HK-2 (cell line): ENCODE data around the gene NKIRAS1.
"Not testable (repeated sequence)": the region's sequence is repeated elsewhere in the genome, so short reads cannot be mapped to it uniquely, and the experiment has no call there.

Experiments used
- DNase-seq: peaks from one replicate; pipeline ENCODE4 v3.0.0-alpha.2; 2018; ENCODE audit not compliant: unreplicated experiment

The NKIRAS1 gene

DNA sequence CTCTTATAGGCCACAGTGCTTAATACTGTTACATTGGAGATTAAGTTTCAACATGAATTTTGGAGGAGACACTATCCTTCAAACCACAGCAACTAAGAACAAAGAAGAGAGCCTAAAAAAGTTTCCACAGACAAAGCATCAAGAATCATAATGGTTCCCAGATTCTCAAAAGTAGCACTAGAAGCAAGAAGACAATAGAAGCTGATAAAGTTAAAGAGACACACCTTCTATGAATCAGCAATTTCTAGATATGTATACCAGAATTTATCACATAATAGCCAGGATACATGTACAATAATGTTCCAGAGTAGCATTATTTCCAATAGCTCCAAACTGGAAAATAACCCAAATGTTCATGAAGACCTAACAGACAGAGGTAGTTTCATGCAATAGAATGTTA lies 12.2 kb downstream of the NKIRAS1 start:
- DNase-seq, result no peak

- no peak for DNase-seq
Observed at GRCh38 chr3:23900744-23901143, 16.0 kb downstream of the NKIRAS1 start.

DNA sequence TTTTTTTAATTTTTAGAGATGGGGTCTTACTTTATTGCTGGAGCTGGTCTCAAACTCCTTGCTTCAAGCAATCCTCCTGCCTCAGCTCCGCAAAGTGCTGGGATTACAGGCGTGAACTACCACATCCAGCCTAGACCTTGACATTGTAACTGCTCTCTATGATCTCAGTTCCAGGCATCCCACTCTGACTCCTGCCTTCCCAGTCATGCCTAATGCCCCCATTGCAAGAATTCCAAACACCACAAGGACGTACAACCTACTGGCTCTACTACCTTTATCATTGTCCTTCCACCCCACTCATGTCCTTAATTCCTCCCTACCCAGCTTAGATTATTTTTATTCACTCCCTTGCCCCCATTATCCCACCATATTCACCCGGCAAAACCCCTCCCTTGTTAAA lies 21.6 kb downstream of the NKIRAS1 start:
- DNase-seq, result no peak

DNA sequence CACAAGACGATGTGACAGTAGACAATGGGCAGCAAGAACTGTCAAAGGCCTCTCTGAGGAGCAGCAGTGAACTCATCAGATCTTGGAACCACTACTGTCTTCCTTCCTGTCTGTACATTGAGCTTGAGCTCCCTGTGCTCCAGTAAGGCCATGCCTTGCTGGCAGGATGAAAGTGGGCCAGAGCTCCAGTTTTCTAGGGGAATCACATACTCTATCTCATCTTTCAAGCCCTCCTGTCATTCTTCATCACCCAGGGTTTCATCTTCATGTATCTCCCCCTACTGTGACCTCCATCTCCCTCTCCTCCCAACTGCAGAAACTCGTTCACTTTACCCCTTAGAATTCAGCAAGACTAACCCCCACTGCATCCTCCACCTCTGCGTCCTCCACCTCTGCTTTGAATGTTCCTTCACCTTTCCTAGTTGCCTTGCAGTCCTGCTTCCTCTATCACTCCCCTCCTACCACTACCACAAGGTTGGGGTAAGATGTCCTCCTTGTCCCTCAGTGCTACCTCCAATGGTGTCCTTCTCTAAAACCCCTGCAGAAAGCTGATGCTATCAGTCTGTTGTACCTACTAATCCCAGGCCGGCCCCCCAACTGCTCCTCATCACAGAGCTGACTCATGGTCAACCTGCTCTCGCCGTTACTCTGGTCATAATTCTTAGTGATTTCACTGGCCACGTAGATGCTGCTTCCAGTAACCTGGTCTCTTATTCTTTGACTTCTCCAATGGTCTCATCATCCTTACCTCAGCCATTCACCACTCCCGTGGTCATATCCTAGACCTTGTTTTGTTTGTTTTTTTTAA lies 22.3 kb downstream of the NKIRAS1 start:
- DNase-seq, result no peak

- no peak for DNase-seq
Observed at GRCh38 chr3:23889950-23890349, 26.8 kb downstream of the NKIRAS1 start.

GRCh38 chr3:23889386-23889785 lies 27.4 kb downstream of the NKIRAS1 start:
- no peak for DNase-seq

- DNase-seq, result no peak
Observed at GRCh38 chr3:23888617-23889228, 28.1 kb downstream of the NKIRAS1 start.

GRCh38 chr3:23886311-23886710 lies 30.5 kb downstream of the NKIRAS1 start:
- DNase-seq, result no peak

GRCh38 chr3:23885210-23885609 lies 31.6 kb downstream of the NKIRAS1 start:
- DNase-seq, result no peak

- no peak for DNase-seq
Observed at GRCh38 chr3:23884481-23884880, 32.3 kb downstream of the NKIRAS1 start.

GRCh38 chr3:23882487-23882918 lies 34.3 kb downstream of the NKIRAS1 start:
- DNase-seq, result no peak

DNA sequence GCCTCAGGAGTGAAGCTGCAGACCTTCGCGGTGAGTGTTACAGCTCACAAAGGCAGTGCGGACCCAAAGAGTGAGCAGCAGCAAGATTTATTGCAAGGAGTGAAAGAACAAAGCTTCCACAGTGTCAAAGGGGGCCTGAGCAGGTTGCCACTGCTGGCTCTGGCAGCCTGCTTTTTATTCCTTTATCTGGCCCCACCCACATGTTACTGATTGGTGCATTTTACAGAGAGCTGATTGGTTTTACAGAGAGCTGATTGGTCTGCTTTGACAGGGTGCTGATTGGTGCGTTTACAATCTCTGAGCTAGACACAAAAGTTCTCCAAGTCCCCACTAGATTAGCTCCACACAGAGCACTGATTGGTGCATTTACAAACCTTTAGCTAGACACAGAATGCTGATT lies 34.8 kb downstream of the NKIRAS1 start:
- DNase-seq, result not testable (repeated sequence)

DNA sequence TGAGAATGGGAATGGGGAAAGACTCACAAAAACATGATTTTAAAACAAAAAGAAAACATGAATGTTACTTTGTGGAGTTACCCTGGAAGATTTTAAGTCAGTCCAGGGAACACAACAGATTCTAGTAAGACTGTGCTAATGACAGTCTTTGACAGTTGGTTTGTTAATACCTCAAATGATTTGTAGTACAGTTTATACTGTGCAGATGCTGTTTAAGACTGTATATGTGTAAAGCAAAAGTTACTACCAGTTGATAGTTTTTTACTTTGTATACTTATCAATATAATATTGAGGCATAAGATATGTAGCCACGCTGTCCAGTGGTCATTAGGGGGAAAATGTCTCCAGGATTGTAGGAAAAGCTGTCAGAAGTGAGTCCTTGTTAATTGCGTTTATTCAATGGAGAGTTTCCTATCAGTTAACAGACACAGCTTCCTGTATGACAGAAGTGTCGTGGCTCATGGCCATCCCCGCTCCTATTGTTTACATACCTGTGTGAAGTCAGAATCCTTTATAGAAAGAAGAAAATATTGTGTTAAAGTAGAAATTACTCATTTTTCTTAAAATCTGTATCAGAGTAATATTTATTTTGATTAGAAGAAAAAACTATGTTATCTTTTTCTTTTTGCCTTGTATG lies 36.0 kb downstream of the NKIRAS1 start:
- DNase-seq, result no peak

- DNase-seq, result no peak
Observed at GRCh38 chr3:23879485-23879884, 37.3 kb downstream of the NKIRAS1 start.

DNA sequence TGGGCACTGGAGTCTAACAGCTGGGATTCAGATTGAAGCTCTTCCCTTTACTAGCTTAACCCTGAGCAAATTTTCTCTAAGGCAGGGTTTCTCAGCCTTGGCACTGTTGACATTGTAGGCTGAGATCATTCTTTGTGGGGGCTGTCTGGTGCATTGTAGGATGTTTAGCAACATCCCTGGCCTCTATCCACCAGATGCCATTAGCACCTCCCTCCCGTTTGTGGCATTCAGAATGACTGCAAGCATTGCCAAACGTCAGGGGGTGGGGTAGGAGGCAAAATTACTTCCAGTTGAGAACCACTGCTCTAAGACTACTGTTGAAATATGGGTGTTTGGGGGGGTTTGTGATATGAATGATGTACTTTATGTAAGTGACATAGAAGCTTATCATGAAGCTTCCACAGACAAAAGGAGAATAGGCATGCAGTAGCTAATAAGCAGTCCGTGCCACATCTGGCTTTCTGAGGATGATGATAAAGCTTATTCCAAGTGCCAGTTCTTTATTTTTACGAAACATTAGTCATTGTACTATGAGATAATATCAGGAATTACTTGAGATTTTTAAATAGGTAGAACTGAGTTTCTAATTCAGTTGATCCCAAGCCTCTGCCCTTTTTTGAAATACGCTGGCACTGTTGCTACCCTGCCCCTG lies 39.3 kb downstream of the NKIRAS1 start:
- DNase-seq, result no peak

DNA sequence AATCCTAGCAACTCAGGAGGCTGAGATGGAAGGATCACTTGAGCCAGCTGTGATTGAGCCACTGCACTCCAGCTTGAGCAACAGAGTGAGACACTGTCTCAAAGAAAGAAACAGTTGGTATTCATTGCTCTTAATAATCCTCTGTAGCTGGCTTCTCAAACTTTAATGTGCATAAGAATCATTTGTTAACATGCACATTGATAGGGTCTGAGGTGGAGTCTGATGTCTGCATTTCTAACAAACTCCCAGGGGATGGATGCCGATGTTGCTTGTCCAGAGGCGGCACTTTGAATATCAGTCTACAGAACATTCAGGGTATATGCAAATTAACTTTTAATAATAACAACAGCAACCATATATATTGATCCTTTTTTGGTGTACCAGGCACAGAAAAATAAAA lies 39.9 kb downstream of the NKIRAS1 start:
- DNase-seq, result no peak

- DNase-seq, result no peak
Observed at GRCh38 chr3:23875113-23875725, 41.6 kb downstream of the NKIRAS1 start.

DNA sequence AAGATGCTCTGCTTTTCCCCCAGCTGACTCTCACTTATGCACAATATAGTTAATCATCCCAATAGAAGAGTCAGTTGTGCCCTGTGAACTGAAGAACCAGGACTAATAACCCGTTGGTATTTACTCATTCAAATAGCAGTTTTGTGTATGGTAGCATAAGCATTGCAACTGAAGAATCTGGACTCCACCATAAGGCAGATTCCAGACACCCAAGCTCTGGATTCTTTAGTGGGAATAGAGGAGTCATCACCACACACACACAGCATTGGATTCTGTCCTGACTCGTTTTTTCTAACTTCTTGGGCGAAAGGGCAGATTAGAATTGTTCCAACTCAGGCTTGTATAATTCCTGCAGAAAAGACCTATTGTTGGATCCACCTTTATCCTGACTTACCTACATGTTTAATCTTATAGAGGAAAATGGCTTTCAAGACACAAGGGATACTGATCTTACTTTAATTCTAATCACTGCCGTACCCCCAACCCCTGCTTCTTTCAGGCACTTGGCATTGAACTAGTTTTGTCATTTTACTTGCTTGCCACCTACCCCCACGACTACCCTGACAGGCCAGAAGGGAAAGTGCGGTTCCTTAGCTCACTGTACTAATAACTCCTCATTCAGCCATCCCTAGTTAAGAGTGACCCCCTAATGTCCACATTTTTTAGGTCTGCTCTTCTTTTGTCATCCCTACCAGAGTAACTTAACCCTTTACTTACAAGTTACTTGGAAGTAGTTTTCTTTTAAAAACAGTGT lies 42.3 kb downstream of the NKIRAS1 start:
- no peak for DNase-seq

DNA sequence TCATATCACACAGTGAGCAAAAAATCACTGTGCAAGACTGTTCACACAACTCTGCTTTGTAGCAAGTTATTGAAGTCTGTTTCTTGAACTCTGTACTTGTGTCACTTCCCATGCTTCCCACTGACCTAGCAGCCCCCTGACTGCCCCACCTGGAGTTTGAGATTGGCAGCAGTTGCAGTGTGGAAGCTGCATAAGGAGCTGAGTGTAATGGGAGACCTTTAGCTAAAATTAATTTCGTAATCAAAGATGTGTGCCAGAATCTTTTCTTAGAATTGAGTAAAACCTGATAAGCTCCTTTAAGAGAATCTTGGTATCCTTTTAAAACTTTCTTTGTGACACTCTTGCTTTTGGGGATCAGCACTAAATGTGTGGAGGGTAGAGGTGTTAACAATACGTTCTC lies 42.8 kb downstream of the NKIRAS1 start:
- DNase-seq, result no peak

DNA sequence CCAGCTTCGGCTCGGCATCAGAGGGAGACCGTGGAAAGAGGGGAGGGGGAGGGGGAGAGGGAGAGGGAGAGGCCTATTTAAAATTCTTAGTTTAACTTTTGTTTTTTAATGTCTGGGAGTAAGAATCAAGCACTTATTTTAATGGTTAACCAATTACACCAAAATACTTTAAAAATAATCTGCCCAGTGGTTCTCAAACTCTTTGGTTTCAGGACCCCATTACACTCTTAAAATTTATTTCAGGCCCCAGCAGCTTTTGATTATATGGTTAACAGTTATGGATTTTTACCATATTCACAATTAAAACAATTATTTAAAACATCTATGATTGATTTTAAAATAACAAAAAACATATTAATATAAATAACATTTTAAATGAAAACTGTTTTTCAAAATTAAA lies 44.5 kb downstream of the NKIRAS1 start:
- no peak for DNase-seq

- DNase-seq, result not testable (repeated sequence)
Observed at GRCh38 chr3:23871361-23871760, 45.4 kb downstream of the NKIRAS1 start.
